HepG2 (cell line): ENCODE data around the gene VDR. TPM values are rescaled to one million over a fixed set of nuclear protein-coding genes. Genes with fewer than 3 reads are reported as not detected.
A peak's percentile ranks its signal among the peaks of the same experiment; 100 is the strongest.

Experiments used
- AGO1 ChIP-seq: fragments of 200-400 bp; formaldehyde crosslinking; IDR thresholded peaks from 2 replicates; pipeline ENCODE4 v1.6.1; 2017; ENCODE audit warnings: mild to moderate bottlenecking, low read depth, low read length, moderate library complexity; ENCODE audit not compliant: poor library complexity, severe bottlenecking
- FOXP1 ChIP-seq, 2 experiments: fragments of 450-650 bp in 1 of 2; IDR thresholded peaks; 2 replicates each; pipeline ENCODE4 v1.6.1; 2017 to 2018; ENCODE audit warnings: antibody characterized with exemption in 1 of 2
- GLI4 ChIP-seq: sonication (generic); formaldehyde crosslinking; IDR thresholded peaks from 2 replicates; pipeline ENCODE4 v1.5.1; 2020; ENCODE audit warnings: missing genetic modification reagents, mild to moderate bottlenecking, moderate library complexity, borderline replicate concordance
- HNF4A ChIP-seq: sonication (generic); formaldehyde crosslinking; IDR thresholded peaks from 2 replicates; pipeline ENCODE4 v1.4.0; 2020; ENCODE audit warnings: missing genetic modification reagents
- JUNB ChIP-seq: sonication (generic); formaldehyde crosslinking; IDR thresholded peaks from 2 replicates; pipeline ENCODE4 v1.8.0; 2022; ENCODE audit warnings: missing genetic modification reagents, mild to moderate bottlenecking, borderline replicate concordance
- KLF16 ChIP-seq, 2 experiments: sonication (generic) in 1 of 2; formaldehyde crosslinking in 1 of 2; IDR thresholded peaks; 2 replicates each; pipeline versions ENCODE4 v1.6.1 to v1.8.0; 2016 to 2023; ENCODE audit warnings: missing genetic modification reagents in 2 of 2, missing compliant biosample characterization in 1 of 2
- MZF1 ChIP-seq: sonication (generic); formaldehyde crosslinking; IDR thresholded peaks from 2 replicates; pipeline ENCODE4 v1.8.1; 2023; ENCODE audit warnings: mild to moderate bottlenecking, missing genetic modification reagents, borderline replicate concordance
- NR1H2 ChIP-seq: sonication (generic); formaldehyde crosslinking; IDR thresholded peaks from 2 replicates; pipeline ENCODE4 v1.8.1; 2022; ENCODE audit warnings: low read depth, missing genetic modification reagents, borderline replicate concordance
- REPIN1 ChIP-seq: sonication (generic); formaldehyde crosslinking; IDR thresholded peaks from 2 replicates; pipeline ENCODE4 v1.8.0; 2022; ENCODE audit warnings: missing genetic modification reagents, low read depth, mild to moderate bottlenecking, borderline replicate concordance
- RFX1 ChIP-seq: fragments of 450-650 bp; IDR thresholded peaks from 2 replicates; pipeline ENCODE4 v1.6.1; 2017
- RFXAP ChIP-seq: sonication (generic); formaldehyde crosslinking; IDR thresholded peaks from 2 replicates; pipeline ENCODE4 v1.4.0; 2020; ENCODE audit warnings: missing genetic modification reagents, borderline replicate concordance
- TMF1 ChIP-seq: sonication (generic); formaldehyde crosslinking; IDR thresholded peaks from 2 replicates; pipeline ENCODE4 v1.8.1; 2022; ENCODE audit warnings: low read depth, missing genetic modification reagents
- TOE1 ChIP-seq: sonication (generic); formaldehyde crosslinking; IDR thresholded peaks from 2 replicates; pipeline ENCODE4 v1.4.0; 2020; ENCODE audit warnings: mild to moderate bottlenecking, missing genetic modification reagents
- ZBTB21 ChIP-seq: sonication (generic); formaldehyde crosslinking; IDR thresholded peaks from 2 replicates; pipeline ENCODE4 v1.4.0; 2020; ENCODE audit warnings: missing genetic modification reagents
- ZNF543 ChIP-seq: sonication (generic); formaldehyde crosslinking; IDR thresholded peaks from 2 replicates; pipeline ENCODE4 v1.4.0; 2020; ENCODE audit warnings: mild to moderate bottlenecking, missing genetic modification reagents
- polyA plus RNA-seq, 8 experiments: library from polyadenylated mRNA; depleted of rRNA in 3 of 8; stranded (reverse) in 7 of 8; unstranded in 1 of 8; fragments of >200 nt; fragmentation: Illumina TruSeq in 4 of 8; extraction: Trizol in 4 of 8; gene quantifications; 2 replicates each; pipeline versions ENCODE4 v1.2.1 to v1.2.3, GENCODE V29; 2011 to 2016; ENCODE audit warnings: low read depth in 4 of 8, missing spikeins in 1 of 8, mixed read lengths in 1 of 8; ENCODE audit not compliant: insufficient read depth in 1 of 8
- total RNA-seq, 5 experiments: library from RNA; depleted of rRNA; stranded (reverse); fragments of >200 nt; fragmentation: Illumina TruSeq; extraction: Trizol; gene quantifications; 2 replicates each; pipeline ENCODE4 v1.2.3, GENCODE V29; 2016; ENCODE audit warnings: low read depth in 1 of 5
- TF ChIP-seq, protein P1 (sequence below): sonication (generic); formaldehyde crosslinking; IDR thresholded peaks from 2 replicates; pipeline ENCODE4; 2020; ENCODE audit warnings: missing genetic modification reagents, mild to moderate bottlenecking, borderline replicate concordance
- TF ChIP-seq, protein P2 (sequence below): sonication (generic); formaldehyde crosslinking; IDR thresholded peaks from 2 replicates; pipeline ENCODE4 v1.8.1; 2023; ENCODE audit warnings: mild to moderate bottlenecking, missing genetic modification reagents
- TF ChIP-seq, protein P3 (sequence below): sonication (generic); formaldehyde crosslinking; IDR thresholded peaks from 2 replicates; pipeline ENCODE4 v1.4.0; 2020; ENCODE audit warnings: missing genetic modification reagents, borderline replicate concordance
- TF ChIP-seq, protein P4 (sequence below): sonication (generic); formaldehyde crosslinking; IDR thresholded peaks from 2 replicates; pipeline ENCODE4 v1.4.0; 2020; ENCODE audit warnings: mild to moderate bottlenecking, low read depth, missing genetic modification reagents
- TF ChIP-seq, protein P5 (sequence below): sonication (generic); formaldehyde crosslinking; IDR thresholded peaks from 2 replicates; pipeline ENCODE4 v1.4.0; 2020; ENCODE audit warnings: missing genetic modification reagents

The VDR gene
- total and polyA plus RNA-seq, 2 of the 13 experiments (the other 11 are each of a cell fraction or from before 2014, with no cell fraction given) = 0.08 to 0.33 TPM

DNA sequence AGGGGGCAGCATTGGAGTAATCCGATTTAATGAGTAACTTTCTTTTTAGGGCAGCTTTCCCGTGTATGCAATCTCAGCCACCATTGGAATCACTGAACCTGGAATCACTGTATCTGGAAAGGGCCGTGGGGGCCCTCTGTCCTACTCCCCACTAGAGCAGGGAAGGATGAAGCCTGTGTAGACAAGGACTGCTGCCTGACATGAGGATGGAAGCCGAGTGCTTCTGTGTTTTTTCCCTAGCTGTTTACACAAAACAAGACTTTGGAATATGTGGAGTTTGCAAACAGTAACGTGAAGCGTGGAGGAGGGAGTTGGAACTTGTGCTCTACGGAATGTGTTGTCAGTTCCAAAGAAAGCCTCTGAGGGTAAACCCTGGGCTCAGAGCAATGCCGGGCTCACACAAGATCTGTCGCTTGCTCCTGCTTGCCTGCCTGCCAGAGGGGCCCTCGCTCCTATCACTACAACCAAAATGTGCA, 52.7 kb downstream of the VDR start (continued):
- TF ChIP-seq TMF1 (CRISPR knock-in tag) (no peak), ZNF543 (CRISPR knock-in tag) (no peak), MZF1 (CRISPR knock-in tag) (no peak), RFXAP (CRISPR knock-in tag) (no peak), TOE1 (CRISPR knock-in tag) (no peak), KLF16 (CRISPR knock-in tag; IDR thresholded peaks at IDR 0.05) (peak in 1 of 2 experiments; percentile 27; a peak in 1 of 4 replicates), HNF4A (CRISPR knock-in tag) (peak; percentile 76), GLI4 (CRISPR knock-in tag) (no peak), REPIN1 (CRISPR knock-in tag) (peak; percentile 24; the same call in 1 of the 2 replicates), RFX1 (no peak), NR1H2 (CRISPR knock-in tag) (no peak), AGO1 (no peak), FOXP1 (IDR thresholded peaks at IDR 0.05) (0 out of 2 replicates have a peak, but pooled peaks have one; percentile 28), FOXP1 (CRISPR knock-in tag; IDR thresholded peaks at IDR 0.05) (peak; percentile 96), ZBTB21 (CRISPR knock-in tag) (no peak), JUNB (CRISPR knock-in tag) (no peak)
- TF ChIP-seq, protein P1, sequence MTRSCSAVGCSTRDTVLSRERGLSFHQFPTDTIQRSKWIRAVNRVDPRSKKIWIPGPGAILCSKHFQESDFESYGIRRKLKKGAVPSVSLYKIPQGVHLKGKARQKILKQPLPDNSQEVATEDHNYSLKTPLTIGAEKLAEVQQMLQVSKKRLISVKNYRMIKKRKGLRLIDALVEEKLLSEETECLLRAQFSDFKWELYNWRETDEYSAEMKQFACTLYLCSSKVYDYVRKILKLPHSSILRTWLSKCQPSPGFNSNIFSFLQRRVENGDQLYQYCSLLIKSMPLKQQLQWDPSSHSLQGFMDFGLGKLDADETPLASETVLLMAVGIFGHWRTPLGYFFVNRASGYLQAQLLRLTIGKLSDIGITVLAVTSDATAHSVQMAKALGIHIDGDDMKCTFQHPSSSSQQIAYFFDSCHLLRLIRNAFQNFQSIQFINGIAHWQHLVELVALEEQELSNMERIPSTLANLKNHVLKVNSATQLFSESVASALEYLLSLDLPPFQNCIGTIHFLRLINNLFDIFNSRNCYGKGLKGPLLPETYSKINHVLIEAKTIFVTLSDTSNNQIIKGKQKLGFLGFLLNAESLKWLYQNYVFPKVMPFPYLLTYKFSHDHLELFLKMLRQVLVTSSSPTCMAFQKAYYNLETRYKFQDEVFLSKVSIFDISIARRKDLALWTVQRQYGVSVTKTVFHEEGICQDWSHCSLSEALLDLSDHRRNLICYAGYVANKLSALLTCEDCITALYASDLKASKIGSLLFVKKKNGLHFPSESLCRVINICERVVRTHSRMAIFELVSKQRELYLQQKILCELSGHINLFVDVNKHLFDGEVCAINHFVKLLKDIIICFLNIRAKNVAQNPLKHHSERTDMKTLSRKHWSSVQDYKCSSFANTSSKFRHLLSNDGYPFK = no peak
- TF ChIP-seq, protein P2, sequence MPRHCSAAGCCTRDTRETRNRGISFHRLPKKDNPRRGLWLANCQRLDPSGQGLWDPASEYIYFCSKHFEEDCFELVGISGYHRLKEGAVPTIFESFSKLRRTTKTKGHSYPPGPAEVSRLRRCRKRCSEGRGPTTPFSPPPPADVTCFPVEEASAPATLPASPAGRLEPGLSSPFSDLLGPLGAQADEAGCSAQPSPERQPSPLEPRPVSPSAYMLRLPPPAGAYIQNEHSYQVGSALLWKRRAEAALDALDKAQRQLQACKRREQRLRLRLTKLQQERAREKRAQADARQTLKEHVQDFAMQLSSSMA = no peak
- TF ChIP-seq, protein P3, sequence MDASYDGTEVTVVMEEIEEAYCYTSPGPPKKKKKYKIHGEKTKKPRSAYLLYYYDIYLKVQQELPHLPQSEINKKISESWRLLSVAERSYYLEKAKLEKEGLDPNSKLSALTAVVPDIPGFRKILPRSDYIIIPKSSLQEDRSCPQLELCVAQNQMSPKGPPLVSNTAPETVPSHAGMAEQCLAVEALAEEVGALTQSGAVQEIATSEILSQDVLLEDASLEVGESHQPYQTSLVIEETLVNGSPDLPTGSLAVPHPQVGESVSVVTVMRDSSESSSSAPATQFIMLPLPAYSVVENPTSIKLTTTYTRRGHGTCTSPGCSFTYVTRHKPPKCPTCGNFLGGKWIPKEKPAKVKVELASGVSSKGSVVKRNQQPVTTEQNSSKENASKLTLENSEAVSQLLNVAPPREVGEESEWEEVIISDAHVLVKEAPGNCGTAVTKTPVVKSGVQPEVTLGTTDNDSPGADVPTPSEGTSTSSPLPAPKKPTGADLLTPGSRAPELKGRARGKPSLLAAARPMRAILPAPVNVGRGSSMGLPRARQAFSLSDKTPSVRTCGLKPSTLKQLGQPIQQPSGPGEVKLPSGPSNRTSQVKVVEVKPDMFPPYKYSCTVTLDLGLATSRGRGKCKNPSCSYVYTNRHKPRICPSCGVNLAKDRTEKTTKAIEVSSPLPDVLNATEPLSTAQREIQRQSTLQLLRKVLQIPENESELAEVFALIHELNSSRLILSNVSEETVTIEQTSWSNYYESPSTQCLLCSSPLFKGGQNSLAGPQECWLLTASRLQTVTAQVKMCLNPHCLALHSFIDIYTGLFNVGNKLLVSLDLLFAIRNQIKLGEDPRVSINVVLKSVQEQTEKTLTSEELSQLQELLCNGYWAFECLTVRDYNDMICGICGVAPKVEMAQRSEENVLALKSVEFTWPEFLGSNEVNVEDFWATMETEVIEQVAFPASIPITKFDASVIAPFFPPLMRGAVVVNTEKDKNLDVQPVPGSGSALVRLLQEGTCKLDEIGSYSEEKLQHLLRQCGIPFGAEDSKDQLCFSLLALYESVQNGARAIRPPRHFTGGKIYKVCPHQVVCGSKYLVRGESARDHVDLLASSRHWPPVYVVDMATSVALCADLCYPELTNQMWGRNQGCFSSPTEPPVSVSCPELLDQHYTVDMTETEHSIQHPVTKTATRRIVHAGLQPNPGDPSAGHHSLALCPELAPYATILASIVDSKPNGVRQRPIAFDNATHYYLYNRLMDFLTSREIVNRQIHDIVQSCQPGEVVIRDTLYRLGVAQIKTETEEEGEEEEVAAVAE (CRISPR knock-in tag) = no peak
- TF ChIP-seq, protein P4, sequence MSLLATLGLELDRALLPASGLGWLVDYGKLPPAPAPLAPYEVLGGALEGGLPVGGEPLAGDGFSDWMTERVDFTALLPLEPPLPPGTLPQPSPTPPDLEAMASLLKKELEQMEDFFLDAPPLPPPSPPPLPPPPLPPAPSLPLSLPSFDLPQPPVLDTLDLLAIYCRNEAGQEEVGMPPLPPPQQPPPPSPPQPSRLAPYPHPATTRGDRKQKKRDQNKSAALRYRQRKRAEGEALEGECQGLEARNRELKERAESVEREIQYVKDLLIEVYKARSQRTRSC (CRISPR knock-in tag) = no peak
- TF ChIP-seq, protein P5, sequence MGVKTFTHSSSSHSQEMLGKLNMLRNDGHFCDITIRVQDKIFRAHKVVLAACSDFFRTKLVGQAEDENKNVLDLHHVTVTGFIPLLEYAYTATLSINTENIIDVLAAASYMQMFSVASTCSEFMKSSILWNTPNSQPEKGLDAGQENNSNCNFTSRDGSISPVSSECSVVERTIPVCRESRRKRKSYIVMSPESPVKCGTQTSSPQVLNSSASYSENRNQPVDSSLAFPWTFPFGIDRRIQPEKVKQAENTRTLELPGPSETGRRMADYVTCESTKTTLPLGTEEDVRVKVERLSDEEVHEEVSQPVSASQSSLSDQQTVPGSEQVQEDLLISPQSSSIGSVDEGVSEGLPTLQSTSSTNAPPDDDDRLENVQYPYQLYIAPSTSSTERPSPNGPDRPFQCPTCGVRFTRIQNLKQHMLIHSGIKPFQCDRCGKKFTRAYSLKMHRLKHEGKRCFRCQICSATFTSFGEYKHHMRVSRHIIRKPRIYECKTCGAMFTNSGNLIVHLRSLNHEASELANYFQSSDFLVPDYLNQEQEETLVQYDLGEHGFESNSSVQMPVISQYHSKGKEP (CRISPR knock-in tag) = no peak
